LNCaP clone FGC (cell line): Measurements from ENCODE around the gene SERPINB4.
A peak's percentile ranks its signal among the peaks of the same experiment; 100 is the strongest.
"Not testable (repeated sequence)": the region's sequence is repeated elsewhere in the genome, so short reads cannot be mapped to it uniquely, and the experiment has no call there.

ENCODE experiments used
- DNase-seq: peaks from one replicate; pipeline ENCODE4 v3.0.0-alpha.2; 2011; ENCODE audit warnings: low read depth
- H3K4me3 ChIP-seq: 2 replicates; pipeline ENCODE4 v1.5.1; 2011; ENCODE audit warnings: mild to moderate bottlenecking, low read depth, low read length, control low read depth
- CTCF ChIP-seq: IDR thresholded peaks from 2 replicates; pipeline ENCODE4 v1.5.1; 2012; ENCODE audit warnings: mild to moderate bottlenecking; ENCODE audit not compliant: control insufficient read depth, insufficient read depth; ENCODE audit errors: extremely low read depth

SERPINB4 gene

GRCh38 chr18:63644142-63644541, at the start of gene SERPINB4:
Gene SERPINB4, minus strand, starts transcription at chr18:63644256. Its CDS starts 679 bp downstream, at chr18:63643577.
- DNase-seq, H3K4me3 ChIP-seq: not testable (repeated sequence)

GRCh38 chr18:63689064-63689463, 45.0 kb upstream of the SERPINB4 start:
- DNase-seq: no peak
- no peak overlapping the region for H3K4me3 ChIP-seq
- no peak for TF ChIP-seq CTCF

GRCh38 chr18:63686871-63687270, 42.8 kb upstream of the SERPINB4 start:
- TF ChIP-seq CTCF: no peak
- no peak overlapping the region for H3K4me3 ChIP-seq
- DNase-seq: no peak

- H3K4me3 ChIP-seq: no peak overlapping the region
- no peak for DNase-seq
- no peak for TF ChIP-seq CTCF
These were observed 40.7 kb upstream of the SERPINB4 start for GRCh38 chr18:63684718-63685117.

- H3K4me3 ChIP-seq: no peak overlapping the region
- no peak for DNase-seq
- TF ChIP-seq CTCF: no peak
These were observed 39.8 kb upstream of the SERPINB4 start for GRCh38 chr18:63683890-63684289.

- peak; percentile 94 for DNase-seq
- H3K4me3 ChIP-seq: 0 out of 2 replicates have a peak overlapping the region, but pooled peaks have one; percentile 6
- no peak for TF ChIP-seq CTCF
These were observed 39.1 kb upstream of the SERPINB4 start for GRCh38 chr18:63683152-63683551.

- TF ChIP-seq CTCF: no peak
- H3K4me3 ChIP-seq: no peak overlapping the region
- peak; percentile 99 for DNase-seq
These were observed 37.6 kb upstream of the SERPINB4 start for GRCh38 chr18:63681449-63682340.
